Thymus (tissue), 11 donors: ENCODE results near the gene TRAF1. TPM values are rescaled to one million over a fixed set of nuclear protein-coding genes. Genes with fewer than 3 reads are reported as not detected.

Source experiments
- DNase-seq, 9 donors: peaks; one replicate each; pipeline ENCODE4 v3.0.0-alpha.2; 2013; ENCODE audit warnings: low spot score in 9 of 9, low read depth in 6 of 9, missing footprints in 1 of 9
- H3K27ac ChIP-seq, 2 donors: one replicate each; pipeline ENCODE4 v1.5.1; 2013; ENCODE audit warnings: control low read depth in 1 of 2, low read depth in 1 of 2, low read length in 1 of 2, mild to moderate bottlenecking in 1 of 2, moderate library complexity in 1 of 2
- H3K27me3 ChIP-seq, 2 donors: one replicate each; pipeline ENCODE4 v1.5.1; 2013; ENCODE audit warnings: low read length in 1 of 2; ENCODE audit not compliant: control insufficient read depth in 2 of 2, insufficient read depth in 1 of 2
- H3K36me3 ChIP-seq, 2 donors: one replicate each; pipeline ENCODE4 v1.5.1; 2013; ENCODE audit warnings: low read length in 1 of 2, mild to moderate bottlenecking in 1 of 2, moderate library complexity in 1 of 2; ENCODE audit not compliant: control insufficient read depth in 2 of 2, insufficient read depth in 2 of 2
- H3K4me1 ChIP-seq, 2 donors: one replicate each; pipeline ENCODE4 v1.5.1; 2013; ENCODE audit warnings: low read length in 2 of 2; ENCODE audit not compliant: control insufficient read depth in 2 of 2, insufficient read depth in 2 of 2
- H3K4me3 ChIP-seq, 2 donors: one replicate each; pipeline ENCODE4 v1.5.1; 2013; ENCODE audit warnings: low read length in 2 of 2, control low read depth in 1 of 2, mild to moderate bottlenecking in 1 of 2
- H3K9me3 ChIP-seq, 2 donors: one replicate each; pipeline ENCODE4 v1.5.1; 2013; ENCODE audit warnings: low read length in 1 of 2, mild to moderate bottlenecking in 1 of 2; ENCODE audit not compliant: control insufficient read depth in 2 of 2, insufficient read depth in 1 of 2
- WGBS: extraction: QIAGEN DNeasy Blood & Tissue Kit; methylation state at CpG from one replicate; pipeline ENCODE4 v1.1.7; 2013; 5-methylcytosine and 5-hydroxymethylcytosine counted together
- polyA plus RNA-seq: library from polyadenylated mRNA; stranded (reverse); fragments of 200-250 nt; gene quantifications from one replicate; pipeline ENCODE4 v1.2.3, GENCODE V29; 2013
- total RNA-seq: library from RNA; stranded (reverse); fragments of 120-200 nt; gene quantifications from one replicate; pipeline ENCODE4 v1.2.4, GENCODE V29; 2013
- donor health status: healthy.

TRAF1 gene
- total and polyA plus RNA-seq, 2 donors, result 21.7 TPM

- no peaks in the 10 kb centered on the region for H3K9me3 ChIP-seq
- H3K36me3 ChIP-seq, result no peaks in the 10 kb centered on the region
- peak overlapping the region; percentile 94 to 97 for H3K27ac ChIP-seq
- WGBS, result 48% methylated on average over 14 of the region's 14 CpGs
- no peaks in the 10 kb centered on the region for H3K27me3 ChIP-seq
- H3K4me3 ChIP-seq, result no peak overlapping the region
- peaks cover 57 to 84% of the 10 kb centered on the region in 2 donors for H3K4me1 ChIP-seq
- peak in 2 of 9 donors; percentile 69 to 84 for DNase-seq
These were observed 36.0 kb downstream of the TRAF1 start for GRCh38 chr9:120890320-120891244.

DNA sequence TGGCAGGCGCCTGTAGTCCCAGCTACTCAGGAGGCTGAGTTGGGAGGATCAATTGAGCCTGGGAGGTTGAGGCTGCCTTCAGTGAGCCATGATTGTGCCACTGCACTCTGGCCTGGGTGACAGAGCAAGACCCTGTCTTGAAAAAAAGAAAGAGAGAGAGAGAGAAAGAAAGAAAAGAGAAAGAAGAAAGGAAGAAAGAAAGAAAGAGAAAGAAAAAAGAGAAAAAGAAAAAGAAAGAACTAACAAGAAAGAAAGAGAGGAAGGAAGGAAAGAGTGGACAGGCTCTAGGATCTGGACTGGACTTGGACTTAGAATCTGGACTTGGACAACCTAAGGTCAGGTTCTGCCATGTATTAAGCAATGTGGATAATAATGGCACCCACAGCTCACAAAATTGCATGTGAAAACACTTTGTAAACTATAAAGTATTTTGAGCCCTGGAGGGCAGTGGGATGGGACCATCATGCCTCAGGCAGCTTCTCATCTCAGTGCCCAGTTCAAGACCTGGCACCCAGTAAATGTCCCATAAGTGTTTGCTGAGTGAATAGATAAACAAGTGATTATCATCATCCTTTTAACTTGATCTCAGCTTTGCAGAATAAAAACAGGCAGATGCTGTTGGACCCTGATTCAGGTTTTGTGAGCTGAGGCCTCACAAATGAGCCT is 36.9 kb downstream of the TRAF1 start:
- Histone ChIP-seq H3K27me3 (no peaks in the 10 kb centered on the region), H3K27ac (peak overlapping the region in 1 of 2 donors; percentile 97), H3K9me3 (no peaks in the 10 kb centered on the region), H3K4me3 (no peak overlapping the region), H3K36me3 (no peaks in the 10 kb centered on the region), H3K4me1 (peaks cover 57 to 78% of the 10 kb centered on the region in 2 donors)
- DNase-seq, result peak in 1 of 9 donors; percentile 47
- WGBS, result 100% methylated on average over 1 of the region's 1 CpG

DNA sequence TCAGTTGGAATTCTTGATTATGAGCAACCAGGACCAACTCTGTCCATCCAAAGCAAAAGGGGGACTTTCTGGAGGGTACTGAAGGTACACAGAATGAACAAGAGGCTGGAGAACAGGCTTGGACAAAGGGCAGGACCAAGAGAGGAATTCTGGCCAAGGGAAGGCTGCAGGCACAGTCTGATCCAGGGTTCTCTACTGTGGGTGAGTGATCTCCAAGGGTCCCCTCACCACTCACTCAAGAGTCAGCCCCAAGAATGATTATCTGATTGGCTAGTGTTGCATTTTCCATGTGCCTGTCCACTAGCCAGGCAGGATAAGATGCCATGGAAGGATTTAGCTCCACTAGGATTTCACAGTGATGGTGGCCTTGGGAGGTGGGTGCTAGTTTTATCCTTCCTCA is 38.0 kb downstream of the TRAF1 start:
- H3K4me1 ChIP-seq, result peaks cover 49 to 72% of the 10 kb centered on the region in 2 donors
- DNase-seq, result no peak
- no peak overlapping the region for H3K27ac ChIP-seq
- no peak overlapping the region for H3K4me3 ChIP-seq
- H3K27me3 ChIP-seq, result no peaks in the 10 kb centered on the region
- H3K9me3 ChIP-seq, result no peaks in the 10 kb centered on the region
- no peaks in the 10 kb centered on the region for H3K36me3 ChIP-seq

- 86% methylated on average over 8 of the region's 8 CpGs for whole genome bisulfite sequencing
These were observed 40.1 kb downstream of the TRAF1 start for GRCh38 chr9:120886490-120886967.

DNA sequence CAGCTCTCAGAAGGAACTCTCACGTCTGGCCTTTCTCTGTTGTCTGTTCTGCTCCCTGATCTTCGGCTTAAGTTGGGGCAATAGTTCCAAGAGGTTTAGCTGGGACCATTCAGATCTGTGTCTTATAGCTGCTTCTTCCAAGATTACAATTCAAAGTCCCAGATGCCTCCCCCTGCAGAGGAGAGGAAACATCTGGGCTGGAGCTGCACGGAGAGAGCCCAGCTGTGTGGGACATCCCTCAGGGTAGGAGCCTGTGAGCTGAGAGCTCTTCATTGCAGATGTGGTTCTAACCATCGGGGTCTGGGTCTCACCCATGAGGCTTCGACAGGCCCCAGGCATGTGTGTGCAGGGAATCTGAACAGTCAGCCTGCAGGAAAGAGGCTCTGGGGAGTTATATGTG is 40.6 kb downstream of the TRAF1 start:
- peak overlapping the region in 1 of 2 donors; percentile 13 for H3K27ac ChIP-seq
- H3K27me3 ChIP-seq, result no peaks in the 10 kb centered on the region
- no peaks in the 10 kb centered on the region for H3K36me3 ChIP-seq

More at GRCh38 chr9:120886490-120886967, 40.1 kb downstream of the TRAF1 start:
- Histone ChIP-seq H3K4me3 (no peak overlapping the region), H3K36me3 (no peaks in the 10 kb centered on the region), H3K4me1 (peaks cover 34 to 65% of the 10 kb centered on the region in 2 donors), H3K9me3 (no peaks in the 10 kb centered on the region), H3K27me3 (no peaks in the 10 kb centered on the region), H3K27ac (no peak overlapping the region)
- no peak for DNase-seq

DNA sequence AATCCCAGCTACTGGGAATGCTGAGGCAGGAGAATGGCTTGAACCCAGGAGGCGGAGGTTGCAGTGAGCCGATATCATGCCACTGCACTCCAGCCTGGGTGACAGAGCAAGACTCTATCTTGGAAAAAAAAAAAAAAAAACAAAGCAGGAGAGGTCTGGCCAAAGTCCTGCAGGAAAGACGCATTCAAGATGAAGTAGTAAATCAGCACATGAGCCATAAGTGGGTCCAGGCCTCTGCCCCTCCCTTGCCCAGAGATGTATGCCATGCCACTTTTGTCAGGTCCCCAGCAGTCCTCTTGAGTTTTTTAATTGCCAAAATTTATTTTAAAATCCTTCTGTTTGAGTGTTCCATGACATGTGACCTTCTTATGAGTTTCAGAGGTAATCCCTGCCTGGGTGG is 41.1 kb downstream of the TRAF1 start:
- no peak overlapping the region for H3K27ac ChIP-seq
- H3K4me1 ChIP-seq, result peaks cover 25 to 57% of the 10 kb centered on the region in 2 donors
- no peak overlapping the region for H3K4me3 ChIP-seq
- no peak for DNase-seq
- WGBS, result 85% methylated on average over 3 of the region's 3 CpGs
- H3K36me3 ChIP-seq, result no peaks in the 10 kb centered on the region
- no peaks in the 10 kb centered on the region for H3K9me3 ChIP-seq
- no peaks in the 10 kb centered on the region for H3K27me3 ChIP-seq

More for the DNA sequence above, 40.6 kb downstream of the TRAF1 start:
- Histone ChIP-seq H3K4me3 (no peak overlapping the region), H3K4me1 (peaks cover 28 to 62% of the 10 kb centered on the region in 2 donors), H3K9me3 (no peaks in the 10 kb centered on the region)
- peak in 1 of 9 donors; percentile 54 for DNase-seq
- 33% methylated on average over 5 of the region's 5 CpGs for WGBS

DNA sequence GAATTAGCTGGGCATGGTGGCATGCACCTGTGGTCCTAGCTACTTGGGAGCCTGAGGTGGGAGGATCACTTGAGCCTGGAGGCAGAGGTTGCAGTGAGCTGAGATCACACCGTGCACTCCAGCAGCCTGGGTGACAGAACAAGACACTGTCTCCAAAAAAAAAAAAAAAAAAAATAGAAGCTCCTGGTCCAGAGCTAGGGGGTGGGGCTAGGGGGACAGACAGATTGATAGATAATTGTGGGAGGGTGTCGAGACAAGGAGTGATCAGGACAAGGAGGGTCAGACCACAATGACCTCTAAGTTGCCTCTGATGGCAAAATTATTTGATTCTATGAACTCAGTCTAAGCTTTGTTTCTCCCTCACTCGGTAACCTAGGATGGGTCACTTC is 43.0 kb downstream of the TRAF1 start:
- Histone ChIP-seq H3K27ac (no peak overlapping the region), H3K4me3 (no peak overlapping the region), H3K9me3 (no peaks in the 10 kb centered on the region), H3K27me3 (no peaks in the 10 kb centered on the region), H3K4me1 (peaks cover 28 to 58% of the 10 kb centered on the region in 2 donors), H3K36me3 (no peaks in the 10 kb centered on the region)
- 91% methylated on average over 3 of the region's 3 CpGs for WGBS
- no peak for DNase-seq

DNA sequence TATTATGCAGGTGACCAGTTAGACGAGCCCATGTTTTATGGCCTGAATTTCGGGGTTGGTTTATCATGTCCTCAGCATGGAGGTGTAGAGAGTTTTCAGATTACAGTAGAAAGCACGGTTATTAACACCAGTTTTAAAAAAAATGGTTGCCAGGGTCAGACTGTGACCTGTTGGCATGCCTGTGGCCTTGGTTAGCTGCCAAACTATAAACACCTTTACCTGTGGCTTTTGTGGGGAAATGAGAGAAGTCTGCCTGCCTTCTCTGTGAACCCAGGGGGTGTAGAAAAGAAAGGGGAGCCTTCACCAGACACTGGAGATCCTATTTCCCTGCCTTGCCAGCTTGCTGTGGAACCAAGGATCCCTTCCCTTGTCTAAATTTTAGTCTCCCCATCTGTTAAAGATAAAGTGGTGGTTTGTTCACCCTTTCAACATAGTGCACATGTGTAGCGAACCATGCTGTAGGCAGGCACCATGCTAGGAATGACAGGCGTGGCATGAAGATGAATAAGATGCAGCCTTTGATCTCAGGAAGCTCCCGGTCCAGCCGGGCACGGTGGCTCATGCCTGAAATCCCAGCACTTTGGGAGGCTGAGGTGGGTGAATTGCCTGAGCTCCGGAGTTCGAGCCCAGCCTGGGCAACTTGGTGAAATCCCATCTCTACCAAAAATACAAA is 43.5 kb downstream of the TRAF1 start:
- WGBS, result 76% methylated on average over 10 of the region's 10 CpGs

More for the DNA sequence above, 43.5 kb downstream of the TRAF1 start:
- Histone ChIP-seq H3K4me3 (no peak overlapping the region), H3K27ac (no peak overlapping the region), H3K4me1 (peaks cover 33 to 60% of the 10 kb centered on the region in 2 donors), H3K36me3 (no peaks in the 10 kb centered on the region), H3K27me3 (no peaks in the 10 kb centered on the region), H3K9me3 (no peaks in the 10 kb centered on the region)
- DNase-seq, result peak in 1 of 9 donors; percentile 31
